NCI-H2227 treated with DMSO at 0.1 percent for 48 hours (cell line): ENCODE data around the gene DDX50.
"Not testable (repeated sequence)": the region's sequence is repeated elsewhere in the genome, so short reads cannot be mapped to it uniquely, and the experiment has no call there.

ENCODE experiments used
- DNase-seq: peaks from one replicate; lab custom pipeline; 2025; lab: John Stamatoyannopoulos, UW

The DDX50 gene

GRCh38 chr10:68900427-68901104 lies 549 bp upstream of the DDX50 start:
- no peak for DNase-seq

GRCh38 chr10:68902382-68902781 lies 1.3 kb downstream of the DDX50 start:
- DNase-seq, result no peak

GRCh38 chr10:68924593-68924992 lies 23.5 kb downstream of the DDX50 start:
- no peak for DNase-seq

GRCh38 chr10:68925489-68925888 lies 24.4 kb downstream of the DDX50 start:
- DNase-seq, result no peak

- DNase-seq, result not testable (repeated sequence)
Measured at GRCh38 chr10:68929157-68929556, 28.0 kb downstream of the DDX50 start.

- not testable (repeated sequence) for DNase-seq
Measured at GRCh38 chr10:68929888-68930287, 28.8 kb downstream of the DDX50 start.

- DNase-seq, result not testable (repeated sequence)
Measured at GRCh38 chr10:68932860-68933259, 31.7 kb downstream of the DDX50 start.

GRCh38 chr10:68934994-68935393 lies 33.9 kb downstream of the DDX50 start:
- DNase-seq, result no peak

GRCh38 chr10:68938117-68938516 lies 37.0 kb downstream of the DDX50 start:
- no peak for DNase-seq

GRCh38 chr10:68938884-68939283 lies 37.8 kb downstream of the DDX50 start:
- no peak for DNase-seq

- DNase-seq, result not testable (repeated sequence)
Measured at GRCh38 chr10:68940917-68941316, 39.8 kb downstream of the DDX50 start.

GRCh38 chr10:68950598-68950997 lies 49.5 kb downstream of the DDX50 start:
- DNase-seq, result no peak

GRCh38 chr10:68954904-68955303 lies 53.8 kb downstream of the DDX50 start:
- DNase-seq, result no peak

GRCh38 chr10:68955355-68955831 lies 54.3 kb downstream of the DDX50 start:
- DNase-seq, result peak; percentile 67

- peak; percentile 96 for DNase-seq
Measured at GRCh38 chr10:68955832-68956532, 54.9 kb downstream of the DDX50 start, which contains the start of gene DDX21. DDX21 (plus strand) TSS chr10:68956170; CDS start chr10:68956226, 56 bp downstream.

- no peak for DNase-seq
Measured at GRCh38 chr10:68957284-68957615, 56.1 kb downstream of the DDX50 start.

GRCh38 chr10:68957654-68958053 lies 56.5 kb downstream of the DDX50 start:
- DNase-seq, result no peak

GRCh38 chr10:68959695-68960527 lies 58.8 kb downstream of the DDX50 start:
- DNase-seq, result no peak

GRCh38 chr10:68963151-68963550 lies 62.0 kb downstream of the DDX50 start:
- no peak for DNase-seq

GRCh38 chr10:68973975-68974374 lies 72.9 kb downstream of the DDX50 start:
- no peak for DNase-seq

- not testable (repeated sequence) for DNase-seq
Measured at GRCh38 chr10:68975936-68976473, 74.9 kb downstream of the DDX50 start.

- not testable (repeated sequence) for DNase-seq
Measured at GRCh38 chr10:68979738-68980137, 78.6 kb downstream of the DDX50 start.
